Esophagus mucosa (tissue), 1 donor: ENCODE data around the gene DISC1. TPM values are rescaled to one million over a fixed set of nuclear protein-coding genes. Genes with fewer than 3 reads are reported as not detected.

Experiments
- ATAC-seq: fragments of 200-7000 bp; cut with Tn5 transposase; one replicate; pipeline ENCODE4 v1.9.1; 2020
- total RNA-seq: library from RNA; stranded (reverse); gene quantifications from one replicate; pipeline ENCODE4 v1.2.4, GENCODE V29; 2023
- donor health status: DM: yes; HTN: yes; CAD: no.

Gene DISC1
- total RNA-seq, 1 donor from 2014 or later = 2.4 TPM

GRCh38 chr1:231861541-231862481, 235.2 kb downstream of the DISC1 start:
- ATAC-seq = peak; percentile 48

- no peak for ATAC-seq
Observed at GRCh38 chr1:231862611-231863010, 236.0 kb downstream of the DISC1 start.

GRCh38 chr1:231865331-231865730, 238.7 kb downstream of the DISC1 start:
- no peak for ATAC-seq

- peak; percentile 49 for ATAC-seq
Observed at GRCh38 chr1:231866392-231867331, 240.1 kb downstream of the DISC1 start.

- peak; percentile 92 for ATAC-seq
Observed at GRCh38 chr1:231867607-231868006, 241.0 kb downstream of the DISC1 start.

GRCh38 chr1:231869364-231869763, 242.8 kb downstream of the DISC1 start:
- ATAC-seq = no peak

- no peak for ATAC-seq
Observed at GRCh38 chr1:231871471-231871870, 244.9 kb downstream of the DISC1 start.

GRCh38 chr1:231871878-231872277, 245.3 kb downstream of the DISC1 start:
- ATAC-seq = no peak

- no peak for ATAC-seq
Observed at GRCh38 chr1:231872461-231872910, 245.9 kb downstream of the DISC1 start.

GRCh38 chr1:231878737-231879136, 252.1 kb downstream of the DISC1 start:
- no peak for ATAC-seq

GRCh38 chr1:231879296-231879695, 252.7 kb downstream of the DISC1 start:
- ATAC-seq = no peak

- peak; percentile 13 for ATAC-seq
Observed at GRCh38 chr1:231882333-231882732, 255.7 kb downstream of the DISC1 start.

GRCh38 chr1:231882790-231883189, 256.2 kb downstream of the DISC1 start:
- peak; percentile 20 for ATAC-seq

GRCh38 chr1:231883382-231883781, 256.8 kb downstream of the DISC1 start:
- ATAC-seq = no peak

- ATAC-seq = no peak
Observed at GRCh38 chr1:231885209-231885854, 258.7 kb downstream of the DISC1 start.

- no peak for ATAC-seq
Observed at GRCh38 chr1:231887166-231887565, 260.6 kb downstream of the DISC1 start.

- no peak for ATAC-seq
Observed at GRCh38 chr1:231887866-231888265, 261.3 kb downstream of the DISC1 start.

- ATAC-seq = no peak
Observed at GRCh38 chr1:231890791-231891190, 264.2 kb downstream of the DISC1 start.

GRCh38 chr1:231893400-231894102, 267.0 kb downstream of the DISC1 start:
- no peak for ATAC-seq

- ATAC-seq = peak; percentile 89
Observed at GRCh38 chr1:231896806-231897205, 270.2 kb downstream of the DISC1 start.

- ATAC-seq = no peak
Observed at GRCh38 chr1:231899046-231899445, 272.5 kb downstream of the DISC1 start.
